Measurements from ENCODE around the gene TECPR1.

DNA sequence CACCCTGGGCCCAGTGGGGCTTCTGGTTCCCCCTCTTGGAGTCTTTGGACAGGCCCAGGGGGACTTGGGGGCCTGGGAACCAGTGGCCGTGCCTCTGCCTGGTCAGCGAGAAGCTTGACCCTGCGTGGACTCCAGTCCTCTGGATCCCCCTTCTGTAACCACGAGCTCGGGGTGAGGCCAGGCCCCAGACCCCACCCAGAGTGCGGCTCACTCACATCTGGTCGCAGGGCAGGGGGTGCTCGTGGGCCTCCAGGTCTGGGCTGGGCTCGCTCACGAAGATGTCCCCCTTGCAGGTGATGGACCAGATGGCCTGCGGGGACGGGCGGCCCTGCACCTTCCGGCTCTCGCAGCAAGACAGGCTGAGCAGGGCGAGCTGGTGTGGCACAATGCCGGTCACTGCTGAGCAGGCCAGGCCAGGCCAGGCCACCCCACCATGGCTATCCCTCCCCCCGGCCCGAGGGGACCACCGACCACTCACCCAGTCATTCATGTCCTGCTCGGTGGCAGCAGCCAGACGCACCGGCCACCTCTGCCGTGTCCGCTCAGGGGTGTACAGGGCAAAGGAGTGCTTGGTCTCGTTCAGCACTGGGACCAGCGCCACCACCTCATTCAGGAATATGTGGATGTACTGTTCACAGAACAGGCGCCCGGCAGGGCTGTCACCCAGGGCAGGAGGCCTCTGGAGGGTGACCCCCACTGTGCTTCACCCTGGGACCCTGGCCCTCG, 21.1 kb downstream of the TECPR1 start:
- TF ChIP-seq EZH2 (IDR thresholded peaks at IDR 0.05; ENCODE audit: insufficient read depth, poor library complexity, severe bottlenecking) = no peak
- no peak for TF ChIP-seq EZH2phosphoT487 (IDR thresholded peaks at IDR 0.05; ENCODE audit: insufficient read depth, low read depth)

Data from GM23248 (cell line).